Vagina (tissue), 2 donors: ENCODE data around the gene TUG1.

ENCODE experiments used
- CTCF ChIP-seq, 3 experiments: fragments of 450-650 bp in 2 of 3; fragments of 200-600 bp in 1 of 3; sonication (generic) in 1 of 3; IDR thresholded peaks; one replicate each; pipeline ENCODE4 v1.5.1; 2017 to 2019; ENCODE audit warnings: antibody characterized with exemption in 3 of 3, mild to moderate bottlenecking in 2 of 3, moderate library complexity in 2 of 3
- POLR2AphosphoS5 ChIP-seq, 2 donors: sonication (generic); formaldehyde crosslinking; IDR thresholded peaks; one replicate each; pipeline ENCODE4 v1.9.0; 2017; ENCODE audit warnings: antibody characterized with exemption in 2 of 2, mild to moderate bottlenecking in 2 of 2, low read depth in 1 of 2; ENCODE audit not compliant: insufficient read depth in 1 of 2

- TF ChIP-seq POLR2AphosphoS5 (IDR thresholded peaks at IDR 0.05; ENCODE audit: insufficient read depth in 1 of 2, low read depth in 1 of 2) (no peak), CTCF (IDR thresholded peaks at IDR 0.05) (peak; percentile 33 to 91 (median 85))
Measured at GRCh38 chr22:30920407-30920806, 48.7 kb upstream of the TUG1 start.
